ENCODE results near the gene NFX1. TPM values are rescaled to one million over a fixed set of nuclear protein-coding genes. Genes with fewer than 3 reads are reported as not detected.
"Not testable (repeated sequence)": the region's sequence is repeated elsewhere in the genome, so short reads cannot be mapped to it uniquely, and the experiment has no call there.

NFX1 gene
- total RNA-seq, 1 donor from 2014 or later, result 34.1 TPM

GRCh38 chr9:33309903-33310302 is 19.6 kb downstream of the NFX1 start:
- intact Hi-C loops (cut with DNase I), result loop anchor here (2.0 kb wide), 1 partner anchor 65 kb away; no protein-coding TSS in a partner anchor

DNA sequence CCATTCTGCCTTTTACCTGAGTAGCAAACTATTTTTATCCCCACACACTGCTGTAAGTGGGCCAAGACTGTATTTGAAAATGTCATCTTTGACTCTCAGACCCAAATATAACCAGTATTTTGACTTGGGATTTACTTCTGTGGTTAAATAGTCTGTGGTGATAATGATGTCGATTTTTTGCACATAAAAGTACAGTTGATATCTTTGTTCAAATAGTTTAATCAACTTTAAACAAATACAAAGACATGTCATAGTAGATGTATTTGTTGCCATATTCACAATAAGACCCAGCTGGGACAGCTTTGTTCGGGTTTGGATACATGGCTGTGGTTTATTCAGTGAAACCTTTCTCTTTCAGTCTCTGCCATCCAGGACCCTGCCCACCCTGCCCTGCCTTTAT is 20.4 kb downstream of the NFX1 start:
- H3K4me3 ChIP-seq, result no peak overlapping the region
- no peak for DNase-seq (ENCODE audit: extremely low spot score in 2 of 2)
- H3K9me3 ChIP-seq, result no peaks in the 10 kb centered on the region
- TF ChIP-seq POLR2A (IDR thresholded peaks at IDR 0.05) (no peak), POLR2AphosphoS5 (IDR thresholded peaks at IDR 0.05; ENCODE audit: insufficient read depth in 1 of 2, low read depth in 1 of 2) (no peak)
- TF ChIP-seq, protein P1, sequence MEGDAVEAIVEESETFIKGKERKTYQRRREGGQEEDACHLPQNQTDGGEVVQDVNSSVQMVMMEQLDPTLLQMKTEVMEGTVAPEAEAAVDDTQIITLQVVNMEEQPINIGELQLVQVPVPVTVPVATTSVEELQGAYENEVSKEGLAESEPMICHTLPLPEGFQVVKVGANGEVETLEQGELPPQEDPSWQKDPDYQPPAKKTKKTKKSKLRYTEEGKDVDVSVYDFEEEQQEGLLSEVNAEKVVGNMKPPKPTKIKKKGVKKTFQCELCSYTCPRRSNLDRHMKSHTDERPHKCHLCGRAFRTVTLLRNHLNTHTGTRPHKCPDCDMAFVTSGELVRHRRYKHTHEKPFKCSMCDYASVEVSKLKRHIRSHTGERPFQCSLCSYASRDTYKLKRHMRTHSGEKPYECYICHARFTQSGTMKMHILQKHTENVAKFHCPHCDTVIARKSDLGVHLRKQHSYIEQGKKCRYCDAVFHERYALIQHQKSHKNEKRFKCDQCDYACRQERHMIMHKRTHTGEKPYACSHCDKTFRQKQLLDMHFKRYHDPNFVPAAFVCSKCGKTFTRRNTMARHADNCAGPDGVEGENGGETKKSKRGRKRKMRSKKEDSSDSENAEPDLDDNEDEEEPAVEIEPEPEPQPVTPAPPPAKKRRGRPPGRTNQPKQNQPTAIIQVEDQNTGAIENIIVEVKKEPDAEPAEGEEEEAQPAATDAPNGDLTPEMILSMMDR (IDR thresholded peaks at IDR 0.05), result no peak
- H3K27me3 ChIP-seq, result no peaks in the 10 kb centered on the region
- H3K4me1 ChIP-seq, result no peaks in the 10 kb centered on the region
- peaks cover 4 to 97% of the 10 kb centered on the region in 2 donors for H3K36me3 ChIP-seq
- intact Hi-C loops (cut with DNase I), result no loop called here
- H3K27ac ChIP-seq, result no peak overlapping the region

More at GRCh38 chr9:33309903-33310302, 19.6 kb downstream of the NFX1 start:
- no peaks in the 10 kb centered on the region for H3K4me1 ChIP-seq
- no peak overlapping the region for H3K4me3 ChIP-seq
- H3K27me3 ChIP-seq, result no peaks in the 10 kb centered on the region
- H3K9me3 ChIP-seq, result no peaks in the 10 kb centered on the region
- H3K27ac ChIP-seq, result no peak overlapping the region
- peaks cover 4 to 98% of the 10 kb centered on the region in 2 donors for H3K36me3 ChIP-seq
- TF ChIP-seq, protein P1 (IDR thresholded peaks at IDR 0.05), result no peak
- TF ChIP-seq POLR2A (IDR thresholded peaks at IDR 0.05), result no peak
- no peak for DNase-seq (ENCODE audit: extremely low spot score in 2 of 2)

DNA sequence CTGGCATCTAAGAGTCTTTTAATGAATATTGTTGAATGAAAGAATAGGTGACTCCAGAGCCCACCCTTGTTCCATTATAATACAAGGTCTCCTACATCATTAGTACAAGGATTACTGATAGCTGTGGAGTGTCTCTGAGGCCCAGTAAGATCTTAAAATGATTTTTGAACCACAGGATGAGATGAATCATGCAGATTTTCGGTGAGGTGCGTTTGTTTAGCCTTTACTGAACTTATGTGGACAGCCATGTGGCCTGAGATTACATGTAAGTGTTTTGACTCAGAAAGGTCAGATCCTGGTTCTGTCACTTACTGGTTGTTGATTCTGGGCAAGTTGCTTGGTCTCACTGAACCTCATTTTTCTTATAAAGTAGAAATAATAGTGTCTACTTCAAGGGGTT is 21.6 kb downstream of the NFX1 start:
- Histone ChIP-seq H3K36me3 (peaks cover 4 to 86% of the 10 kb centered on the region in 2 donors), H3K9me3 (no peaks in the 10 kb centered on the region), H3K27ac (no peak overlapping the region), H3K27me3 (no peaks in the 10 kb centered on the region), H3K4me1 (no peaks in the 10 kb centered on the region), H3K4me3 (no peak overlapping the region)
- intact Hi-C loops (cut with DNase I), result no loop called here
- TF ChIP-seq, protein P1 (IDR thresholded peaks at IDR 0.05), result no peak
- TF ChIP-seq POLR2A (IDR thresholded peaks at IDR 0.05), result no peak
- TF ChIP-seq POLR2AphosphoS5 (IDR thresholded peaks at IDR 0.05; ENCODE audit: insufficient read depth in 1 of 2, low read depth in 1 of 2), result no peak
- DNase-seq (ENCODE audit: extremely low spot score in 2 of 2), result no peak

GRCh38 chr9:33315371-33315770 is 25.1 kb downstream of the NFX1 start:
- Histone ChIP-seq H3K27ac (no peak overlapping the region), H3K4me1 (no peaks in the 10 kb centered on the region), H3K4me3 (no peak overlapping the region), H3K27me3 (no peaks in the 10 kb centered on the region), H3K36me3 (peaks cover 4 to 78% of the 10 kb centered on the region in 2 donors), H3K9me3 (no peaks in the 10 kb centered on the region)
- DNase-seq (ENCODE audit: extremely low spot score in 2 of 2), result no peak
- intact Hi-C loops (cut with DNase I), result no loop called here
- TF ChIP-seq, protein P1 (IDR thresholded peaks at IDR 0.05), result no peak
- TF ChIP-seq POLR2AphosphoS5 (IDR thresholded peaks at IDR 0.05; ENCODE audit: insufficient read depth in 1 of 2, low read depth in 1 of 2), result no peak

DNA sequence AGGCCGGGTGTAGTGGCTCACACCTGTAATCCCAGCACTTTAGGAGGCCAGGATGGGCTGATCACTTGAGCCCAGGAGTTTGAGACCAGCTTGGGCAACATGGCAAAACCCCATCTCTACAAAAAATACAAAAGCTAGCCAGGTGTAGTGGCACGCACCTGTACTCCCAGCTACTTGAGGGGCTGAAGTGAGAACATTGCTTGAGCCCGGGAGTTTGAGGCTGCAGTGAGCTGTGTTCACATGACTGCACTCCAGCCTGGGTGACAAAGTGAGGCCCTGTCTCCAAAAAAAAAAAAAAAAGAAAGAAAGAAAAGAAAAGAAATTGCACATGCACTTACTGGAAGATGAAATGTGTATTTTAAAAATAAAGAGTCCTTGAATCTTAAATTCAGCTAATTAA is 26.8 kb downstream of the NFX1 start:
- H3K27ac ChIP-seq; intact Hi-C loops (cut with DNase I); H3K9me3 ChIP-seq; H3K4me1 ChIP-seq; H3K4me3 ChIP-seq; H3K27me3 ChIP-seq; DNase-seq (ENCODE audit: extremely low spot score in 2 of 2): not testable (repeated sequence)
- H3K36me3 ChIP-seq, result peaks cover 4 to 70% of the 10 kb centered on the region in 2 donors

DNA sequence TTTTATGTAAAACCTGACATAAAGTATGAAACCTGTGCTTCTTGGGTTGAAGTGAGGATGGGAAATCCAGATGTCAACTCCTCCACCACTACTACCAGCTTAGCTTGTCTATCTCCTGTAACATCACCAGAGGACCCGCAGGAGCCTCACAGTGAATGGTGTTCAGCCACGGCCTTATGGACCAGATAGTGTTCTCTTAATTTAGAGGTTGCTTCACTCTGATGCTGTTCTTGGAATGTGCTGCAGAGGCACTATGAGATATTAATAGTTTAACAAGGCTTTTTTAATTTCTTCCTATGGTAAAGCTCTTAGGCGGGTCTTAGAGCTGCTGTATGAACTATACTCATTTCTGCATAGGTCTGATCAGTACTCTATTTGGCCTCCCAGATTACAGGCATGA is 27.9 kb downstream of the NFX1 start:
- TF ChIP-seq POLR2AphosphoS5 (IDR thresholded peaks at IDR 0.05; ENCODE audit: insufficient read depth in 1 of 2, low read depth in 1 of 2), result no peak
- TF ChIP-seq POLR2A (IDR thresholded peaks at IDR 0.05), result no peak
- TF ChIP-seq, protein P1 (IDR thresholded peaks at IDR 0.05), result no peak
- Histone ChIP-seq H3K9me3 (no peaks in the 10 kb centered on the region), H3K36me3 (peaks cover 0 to 62% of the 10 kb centered on the region in 2 donors), H3K4me1 (peaks cover 9% of the 10 kb centered on the region), H3K27ac (no peak overlapping the region), H3K4me3 (no peak overlapping the region), H3K27me3 (no peaks in the 10 kb centered on the region)
- no peak for DNase-seq (ENCODE audit: extremely low spot score in 2 of 2)
- intact Hi-C loops (cut with DNase I), result no loop called here

Data from vagina (tissue), 2 donors.